Activated T-cell treated with anti-CD3 and anti-CD28 coated beads, Interleukin-2, amount 50 U/mL, for 72 hours (primary cell): Measurements from ENCODE around the gene CEACAM6. TPM values are rescaled to one million over a fixed set of nuclear protein-coding genes. Genes with fewer than 3 reads are reported as not detected.
"Not testable (repeated sequence)": the region's sequence is repeated elsewhere in the genome, so short reads cannot be mapped to it uniquely, and the experiment has no call there.

Source experiments
- ATAC-seq, 2 donors: fragments of 150-1000 bp; cut with Tn5 transposase; replicated peaks in 1 of 2; 2 replicates each; pipeline ENCODE4 v1.10.0; 2021; ENCODE audit warnings: moderate library complexity in 2 of 2, mild to moderate bottlenecking in 1 of 2
- DNase-seq, 2 donors: peaks; one replicate each; pipeline ENCODE4 v3.0.0; 2021 to 2022; ENCODE audit warnings: mixed read lengths in 1 of 2
- H3K27ac Mint-ChIP-seq: one replicate; pipeline ENCODE4 v1.8.0; 2022; ENCODE audit warnings: mild to moderate bottlenecking, moderate library complexity, mixed read lengths
- H3K27me3 Mint-ChIP-seq: one replicate; pipeline ENCODE4 v1.8.0; 2022; ENCODE audit warnings: low read depth, mixed read lengths
- H3K36me3 Mint-ChIP-seq, 2 donors: one replicate each; pipeline ENCODE4 v1.8.0; 2022; ENCODE audit warnings: mixed read lengths in 2 of 2, mild to moderate bottlenecking in 1 of 2; ENCODE audit not compliant: insufficient read depth in 2 of 2
- H3K4me1 Mint-ChIP-seq: one replicate; pipeline ENCODE4 v1.8.0; 2022; ENCODE audit warnings: low read depth, mixed read lengths
- H3K4me3 Mint-ChIP-seq, 2 donors: one replicate each; pipeline ENCODE4 v1.8.0; 2022; ENCODE audit warnings: mild to moderate bottlenecking in 2 of 2, mixed read lengths in 2 of 2, moderate library complexity in 2 of 2
- H3K9me3 Mint-ChIP-seq, 2 donors: one replicate each; pipeline ENCODE4 v1.8.0; 2022; ENCODE audit warnings: mixed read lengths in 2 of 2
- total RNA-seq, 2 donors: library from RNA; stranded (reverse); gene quantifications; one replicate each; pipeline ENCODE4 v1.2.3, GENCODE V29; 2022

Gene CEACAM6
- not detected for total RNA-seq

- no peak within 1 kb of the TSS for H3K27ac Mint-ChIP-seq
- no peaks in the 10 kb centered on the region for H3K9me3 Mint-ChIP-seq
- no peak within 1 kb of the TSS for H3K4me3 Mint-ChIP-seq
- H3K36me3 Mint-ChIP-seq: no peaks in the 10 kb centered on the region
- H3K4me1 Mint-ChIP-seq: peaks cover 5% of the 10 kb centered on the region
- DNase-seq (no peak), ATAC-seq (no peak)
- H3K27me3 Mint-ChIP-seq: peaks cover 73% of the 10 kb centered on the region
Observed at GRCh38 chr19:41755328-41755913, at the start of gene CEACAM6. CEACAM6 (plus strand) TSS chr19:41755530; CDS start chr19:41755639, 109 bp downstream.

- Mint-ChIP-seq H3K4me3 (peak overlapping the region; percentile 55 to 69), H3K27me3 (peaks cover 48% of the 10 kb centered on the region), H3K9me3 (no peaks in the 10 kb centered on the region), H3K4me1 (peaks cover 7% of the 10 kb centered on the region), H3K36me3 (no peaks in the 10 kb centered on the region), H3K27ac (no peak overlapping the region)
- DNase-seq (peak; percentile 73 to 79), ATAC-seq (peak; percentile 91)
Observed at GRCh38 chr19:41706741-41707501, 48.4 kb upstream of the CEACAM6 start.

GRCh38 chr19:41707502-41707812 is 47.9 kb upstream of the CEACAM6 start:
- Mint-ChIP-seq H3K27ac (no peak overlapping the region), H3K4me3 (peak overlapping the region in 1 of 2 donors; percentile 6), H3K4me1 (peaks cover 7% of the 10 kb centered on the region), H3K36me3 (no peaks in the 10 kb centered on the region), H3K27me3 (peaks cover 53% of the 10 kb centered on the region), H3K9me3 (no peaks in the 10 kb centered on the region)
- no peak for DNase-seq
- no peak for ATAC-seq

GRCh38 chr19:41707871-41708371 is 47.4 kb upstream of the CEACAM6 start:
- peaks cover 57% of the 10 kb centered on the region for H3K27me3 Mint-ChIP-seq
- no peak overlapping the region for H3K4me3 Mint-ChIP-seq
- ATAC-seq (no peak), DNase-seq (no peak)
- no peaks in the 10 kb centered on the region for H3K36me3 Mint-ChIP-seq
- H3K4me1 Mint-ChIP-seq: peaks cover 7% of the 10 kb centered on the region
- no peak overlapping the region for H3K27ac Mint-ChIP-seq
- H3K9me3 Mint-ChIP-seq: no peaks in the 10 kb centered on the region

GRCh38 chr19:41708481-41708880 is 46.8 kb upstream of the CEACAM6 start, which contains the start of gene CEACAM5:
CEACAM5 (plus strand) TSS chr19:41708626; CDS start chr19:41708732, 106 bp downstream.
- H3K36me3 Mint-ChIP-seq: no peaks in the 10 kb centered on the region
- H3K4me1 Mint-ChIP-seq: peaks cover 7% of the 10 kb centered on the region
- H3K27me3 Mint-ChIP-seq: peaks cover 62% of the 10 kb centered on the region
- H3K4me3 Mint-ChIP-seq: peak within 1 kb of the TSS in 1 of 2 donors; percentile 6
- no peak within 1 kb of the TSS for H3K27ac Mint-ChIP-seq
- DNase-seq (no peak), ATAC-seq (no peak)
- no peaks in the 10 kb centered on the region for H3K9me3 Mint-ChIP-seq

GRCh38 chr19:41709516-41709915 is 45.8 kb upstream of the CEACAM6 start:
- H3K4me1 Mint-ChIP-seq, H3K27ac Mint-ChIP-seq, ATAC-seq, H3K9me3 Mint-ChIP-seq, DNase-seq, H3K4me3 Mint-ChIP-seq, H3K36me3 Mint-ChIP-seq: not testable (repeated sequence)
- peaks cover 70% of the 10 kb centered on the region for H3K27me3 Mint-ChIP-seq

GRCh38 chr19:41709951-41710645 is 45.2 kb upstream of the CEACAM6 start:
- Mint-ChIP-seq H3K36me3 (no peaks in the 10 kb centered on the region), H3K9me3 (no peaks in the 10 kb centered on the region), H3K27ac (no peak overlapping the region), H3K4me1 (peaks cover 7% of the 10 kb centered on the region), H3K27me3 (peaks cover 67% of the 10 kb centered on the region), H3K4me3 (no peak overlapping the region)
- no peak for ATAC-seq
- DNase-seq: no peak

GRCh38 chr19:41711376-41712261 is 43.7 kb upstream of the CEACAM6 start:
- ATAC-seq (no peak), DNase-seq (no peak)
- H3K36me3 Mint-ChIP-seq: no peaks in the 10 kb centered on the region
- no peaks in the 10 kb centered on the region for H3K9me3 Mint-ChIP-seq
- H3K27me3 Mint-ChIP-seq: peaks cover 53% of the 10 kb centered on the region
- peaks cover 6% of the 10 kb centered on the region for H3K4me1 Mint-ChIP-seq
- H3K27ac Mint-ChIP-seq: no peak overlapping the region
- no peak overlapping the region for H3K4me3 Mint-ChIP-seq

- H3K4me1 Mint-ChIP-seq: no peaks in the 10 kb centered on the region
- H3K36me3 Mint-ChIP-seq: no peaks in the 10 kb centered on the region
- no peak overlapping the region for H3K4me3 Mint-ChIP-seq
- no peak for DNase-seq
- no peak for ATAC-seq
- no peaks in the 10 kb centered on the region for H3K9me3 Mint-ChIP-seq
- H3K27me3 Mint-ChIP-seq: peaks cover 64% of the 10 kb centered on the region
- no peak overlapping the region for H3K27ac Mint-ChIP-seq
Observed at GRCh38 chr19:41714598-41714997, 40.7 kb upstream of the CEACAM6 start.

- DNase-seq: no peak
- peaks cover 52% of the 10 kb centered on the region for H3K27me3 Mint-ChIP-seq
Observed at GRCh38 chr19:41718761-41719160, 36.6 kb upstream of the CEACAM6 start.

GRCh38 chr19:41720103-41720502 is 35.2 kb upstream of the CEACAM6 start:
- Mint-ChIP-seq H3K27ac (no peak overlapping the region), H3K4me1 (no peaks in the 10 kb centered on the region), H3K9me3 (no peaks in the 10 kb centered on the region), H3K27me3 (peaks cover 46% of the 10 kb centered on the region), H3K36me3 (no peaks in the 10 kb centered on the region), H3K4me3 (no peak overlapping the region)
- ATAC-seq (no peak), DNase-seq (no peak)

More at GRCh38 chr19:41718761-41719160, 36.6 kb upstream of the CEACAM6 start:
- Mint-ChIP-seq H3K36me3 (no peaks in the 10 kb centered on the region), H3K4me3 (no peak overlapping the region), H3K9me3 (no peaks in the 10 kb centered on the region), H3K4me1 (no peaks in the 10 kb centered on the region), H3K27ac (no peak overlapping the region)
- no peak for ATAC-seq

GRCh38 chr19:41726493-41726892 is 28.8 kb upstream of the CEACAM6 start:
- Mint-ChIP-seq H3K4me3 (no peak overlapping the region), H3K4me1 (no peaks in the 10 kb centered on the region), H3K9me3 (no peaks in the 10 kb centered on the region), H3K36me3 (no peaks in the 10 kb centered on the region), H3K27ac (no peak overlapping the region), H3K27me3 (peaks cover 49% of the 10 kb centered on the region)
- ATAC-seq (no peak), DNase-seq (no peak)
